ENCODE results near the gene NSRP1. TPM values are rescaled to one million over a fixed set of nuclear protein-coding genes. Genes with fewer than 3 reads are reported as not detected.

Gene NSRP1
- total and polyA plus RNA-seq, 2 of the 13 experiments (the other 11 are each of a cell fraction or from before 2014, with no cell fraction given), result 7.0 to 14.3 TPM

GRCh38 chr17:30225919-30226553, 109.4 kb downstream of the NSRP1 start (continued):
- TF ChIP-seq REST (IDR thresholded peaks at IDR 0.05; ENCODE audit: borderline replicate concordance in 1 of 2, low read depth in 1 of 2, low read length in 2 of 2) (no peak), ZNF234 (CRISPR knock-in tag; conservative IDR thresholded peaks at IDR 0.05) (no peak), KDM5B (CRISPR knock-in tag; IDR thresholded peaks at IDR 0.05; ENCODE audit: borderline replicate concordance) (no peak), ZFAT (CRISPR knock-in tag; conservative IDR thresholded peaks at IDR 0.05) (no peak), FOXP4 (CRISPR knock-in tag; IDR thresholded peaks at IDR 0.05) (peak; percentile 86), MAFK (conservative IDR thresholded peaks at IDR 0.05 in 1 of 2, IDR thresholded peaks at IDR 0.05 in 1 of 2; ENCODE audit: low read length in 2 of 2) (no peak), USF2 (IDR thresholded peaks at IDR 0.05; ENCODE audit: low read depth, low read length) (no peak), USF2 (CRISPR knock-in tag; IDR thresholded peaks at IDR 0.05; ENCODE audit: borderline replicate concordance) (no peak), SMARCE1 (IDR thresholded peaks at IDR 0.05; ENCODE audit: borderline replicate concordance) (no peak), ZNF350 (CRISPR knock-in tag; IDR thresholded peaks at IDR 0.05; ENCODE audit: borderline replicate concordance, low read depth) (no peak), MYNN (CRISPR knock-in tag; IDR thresholded peaks at IDR 0.05; ENCODE audit: low read depth) (no peak), CBX1 (IDR thresholded peaks at IDR 0.05; ENCODE audit: low read depth) (no peak), ZNF724P (CRISPR knock-in tag; IDR thresholded peaks at IDR 0.05; ENCODE audit: borderline replicate concordance) (no peak), HOXA5 (CRISPR knock-in tag; IDR thresholded peaks at IDR 0.05) (no peak), HNRNPK (IDR thresholded peaks at IDR 0.05; ENCODE audit: low read depth, low read length, poor library complexity, severe bottlenecking) (no peak)
- TF ChIP-seq, protein P1, sequence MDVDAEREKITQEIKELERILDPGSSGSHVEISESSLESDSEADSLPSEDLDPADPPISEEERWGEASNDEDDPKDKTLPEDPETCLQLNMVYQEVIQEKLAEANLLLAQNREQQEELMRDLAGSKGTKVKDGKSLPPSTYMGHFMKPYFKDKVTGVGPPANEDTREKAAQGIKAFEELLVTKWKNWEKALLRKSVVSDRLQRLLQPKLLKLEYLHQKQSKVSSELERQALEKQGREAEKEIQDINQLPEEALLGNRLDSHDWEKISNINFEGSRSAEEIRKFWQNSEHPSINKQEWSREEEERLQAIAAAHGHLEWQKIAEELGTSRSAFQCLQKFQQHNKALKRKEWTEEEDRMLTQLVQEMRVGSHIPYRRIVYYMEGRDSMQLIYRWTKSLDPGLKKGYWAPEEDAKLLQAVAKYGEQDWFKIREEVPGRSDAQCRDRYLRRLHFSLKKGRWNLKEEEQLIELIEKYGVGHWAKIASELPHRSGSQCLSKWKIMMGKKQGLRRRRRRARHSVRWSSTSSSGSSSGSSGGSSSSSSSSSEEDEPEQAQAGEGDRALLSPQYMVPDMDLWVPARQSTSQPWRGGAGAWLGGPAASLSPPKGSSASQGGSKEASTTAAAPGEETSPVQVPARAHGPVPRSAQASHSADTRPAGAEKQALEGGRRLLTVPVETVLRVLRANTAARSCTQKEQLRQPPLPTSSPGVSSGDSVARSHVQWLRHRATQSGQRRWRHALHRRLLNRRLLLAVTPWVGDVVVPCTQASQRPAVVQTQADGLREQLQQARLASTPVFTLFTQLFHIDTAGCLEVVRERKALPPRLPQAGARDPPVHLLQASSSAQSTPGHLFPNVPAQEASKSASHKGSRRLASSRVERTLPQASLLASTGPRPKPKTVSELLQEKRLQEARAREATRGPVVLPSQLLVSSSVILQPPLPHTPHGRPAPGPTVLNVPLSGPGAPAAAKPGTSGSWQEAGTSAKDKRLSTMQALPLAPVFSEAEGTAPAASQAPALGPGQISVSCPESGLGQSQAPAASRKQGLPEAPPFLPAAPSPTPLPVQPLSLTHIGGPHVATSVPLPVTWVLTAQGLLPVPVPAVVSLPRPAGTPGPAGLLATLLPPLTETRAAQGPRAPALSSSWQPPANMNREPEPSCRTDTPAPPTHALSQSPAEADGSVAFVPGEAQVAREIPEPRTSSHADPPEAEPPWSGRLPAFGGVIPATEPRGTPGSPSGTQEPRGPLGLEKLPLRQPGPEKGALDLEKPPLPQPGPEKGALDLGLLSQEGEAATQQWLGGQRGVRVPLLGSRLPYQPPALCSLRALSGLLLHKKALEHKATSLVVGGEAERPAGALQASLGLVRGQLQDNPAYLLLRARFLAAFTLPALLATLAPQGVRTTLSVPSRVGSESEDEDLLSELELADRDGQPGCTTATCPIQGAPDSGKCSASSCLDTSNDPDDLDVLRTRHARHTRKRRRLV (CRISPR knock-in tag; IDR thresholded peaks at IDR 0.05), result no peak

Data from HepG2 (cell line).